Stimulated activated CD4-positive, alpha-beta T cell treated with anti-CD3 and anti-CD28 coated beads, Interleukin-15, amount 100 ng/mL, for 48 hours (primary cell): Measurements from ENCODE around the gene ID2.

Experiments used
- DNase-seq, 2 donors: peaks; one replicate each; pipeline ENCODE4 v3.0.0-alpha.2; 2020; ENCODE audit warnings: low read depth in 2 of 2

Gene ID2

GRCh38 chr2:8729939-8730338 is 48.1 kb downstream of the ID2 start:
- no peak for DNase-seq

GRCh38 chr2:8732601-8733000 is 50.7 kb downstream of the ID2 start:
- DNase-seq, result no peak
